Erythroblast (primary cell): ENCODE data around the gene TSPEAR.

Source experiments
- GATA1 ChIP-seq: IDR thresholded peaks from 2 replicates; pipeline ENCODE4 v1.6.1; 2011; ENCODE audit warnings: low read depth, mild to moderate bottlenecking, control low read depth, low read length, moderate library complexity
- POLR2A ChIP-seq: IDR thresholded peaks from 2 replicates; pipeline ENCODE4 v1.6.1; 2011; ENCODE audit warnings: mild to moderate bottlenecking, low read length

GRCh38 chr21:44581158-44581557 is 130.2 kb downstream of the TSPEAR start:
- no peak for TF ChIP-seq POLR2A
- TF ChIP-seq GATA1: no peak
